Gastroesophageal sphincter (tissue), 4 donors: ENCODE results near the gene IL17F. TPM values are rescaled to one million over a fixed set of nuclear protein-coding genes. Genes with fewer than 3 reads are reported as not detected.

Experiments used
- ATAC-seq: fragments of 150-250 bp; one replicate; pipeline ENCODE4 v1.9.1; 2016; ENCODE audit warnings: mild to moderate bottlenecking, moderate library complexity
- H3K27ac ChIP-seq, 4 donors: fragments of 200-600 bp; sonication (generic) in 3 of 4; 1 replicate in 3 of 4; 2 replicates in 1 of 4; pipeline ENCODE4 v1.5.1; 2016 to 2019
- H3K27me3 ChIP-seq: fragments of 200-600 bp; sonication (generic); one replicate; pipeline ENCODE4 v1.5.1; 2019
- H3K36me3 ChIP-seq, 2 donors: fragments of 200-600 bp; sonication (generic); one replicate each; pipeline ENCODE4 v1.5.1; 2019; ENCODE audit warnings: control low read depth in 1 of 2
- H3K4me1 ChIP-seq, 3 donors: fragments of 200-600 bp; sonication (generic); 1 replicate in 2 of 3; 2 replicates in 1 of 3; pipeline ENCODE4 v1.5.1; 2016 to 2019; ENCODE audit warnings: control low read depth in 2 of 3
- H3K4me3 ChIP-seq, 2 donors: fragments of 200-600 bp; sonication (generic); one replicate each; pipeline ENCODE4 v1.5.1; 2019; ENCODE audit warnings: mild to moderate bottlenecking in 1 of 2, moderate library complexity in 1 of 2
- H3K9me3 ChIP-seq, 3 donors: fragments of 200-600 bp; sonication (generic); one replicate each; pipeline ENCODE4 v1.5.1; 2017 to 2019; ENCODE audit warnings: control low read depth in 2 of 3
- EP300 ChIP-seq: sonication (generic); formaldehyde crosslinking; IDR thresholded peaks from one replicate; pipeline ENCODE4 v1.6.1; 2017; ENCODE audit warnings: antibody characterized with exemption, mild to moderate bottlenecking
- POLR2A ChIP-seq, 2 donors: fragments of 450-650 bp; IDR thresholded peaks; one replicate each; pipeline ENCODE4 v1.6.1; 2017; ENCODE audit warnings: antibody characterized with exemption in 2 of 2, mild to moderate bottlenecking in 2 of 2, moderate library complexity in 1 of 2
- POLR2AphosphoS5 ChIP-seq: sonication (generic); formaldehyde crosslinking; IDR thresholded peaks from one replicate; pipeline ENCODE4 v1.6.1; 2017; ENCODE audit warnings: antibody characterized with exemption
- WGBS, 2 donors: methylation state at CpG; one replicate each; pipeline ENCODE4 v1.1.5; 2018; ENCODE audit warnings: low coverage in 1 of 2; 5-methylcytosine and 5-hydroxymethylcytosine counted together
- total RNA-seq, 4 donors: library from RNA; depleted of rRNA; stranded (reverse); fragments of >200 nt; gene quantifications; one replicate each; pipeline ENCODE4 v1.1.0, GENCODE V29; 2016
- TF ChIP-seq, protein P1 (sequence below), 4 experiments: fragments of 200-600 bp in 2 of 4; fragments of 450-650 bp in 2 of 4; sonication (generic) in 1 of 4; IDR thresholded peaks; one replicate each; pipeline ENCODE4 v1.5.1; 2017 to 2019; ENCODE audit warnings: antibody characterized with exemption in 4 of 4, mild to moderate bottlenecking in 2 of 4, moderate library complexity in 2 of 4

The IL17F gene
- total RNA-seq, 4 donors from 2014 or later: not detected

DNA sequence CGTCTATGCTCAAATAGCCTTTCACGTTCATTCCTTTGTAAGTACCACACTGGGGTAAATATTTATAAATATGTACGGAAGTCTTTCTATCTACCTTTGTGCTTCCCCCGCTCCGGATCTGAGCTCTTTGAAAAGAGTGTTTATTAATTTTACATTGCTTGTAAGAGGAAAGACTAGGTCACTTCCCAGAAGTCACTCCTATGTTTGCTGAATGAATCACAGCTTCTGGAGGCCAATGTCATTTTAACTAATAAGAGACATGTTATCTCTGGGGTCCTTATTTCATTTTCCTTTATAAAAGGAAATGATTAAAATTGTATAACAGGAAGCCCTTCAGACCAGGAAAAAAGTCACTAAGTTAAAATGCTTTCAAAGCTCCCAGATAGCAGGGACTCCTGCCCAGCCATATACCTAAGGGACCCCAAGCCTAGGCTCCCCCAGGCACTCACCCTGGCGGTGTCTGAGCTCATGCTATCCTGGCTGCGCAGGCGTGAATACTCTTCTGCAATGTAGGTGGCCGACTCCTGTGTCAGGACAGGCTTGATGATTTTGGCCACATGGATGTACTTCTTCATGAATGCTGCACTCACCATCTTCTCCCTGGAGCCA is 27.7 kb upstream of the IL17F start:
- Histone ChIP-seq H3K9me3 (no peaks in the 10 kb centered on the region), H3K27me3 (no peaks in the 10 kb centered on the region), H3K4me3 (no peak overlapping the region), H3K36me3 (peaks cover 2 to 99% of the 10 kb centered on the region in 2 donors), H3K27ac (peak overlapping the region in 1 of 4 donors; percentile 37), H3K4me1 (no peaks in the 10 kb centered on the region)
- ATAC-seq: peak; percentile 28
- TF ChIP-seq, protein P1, sequence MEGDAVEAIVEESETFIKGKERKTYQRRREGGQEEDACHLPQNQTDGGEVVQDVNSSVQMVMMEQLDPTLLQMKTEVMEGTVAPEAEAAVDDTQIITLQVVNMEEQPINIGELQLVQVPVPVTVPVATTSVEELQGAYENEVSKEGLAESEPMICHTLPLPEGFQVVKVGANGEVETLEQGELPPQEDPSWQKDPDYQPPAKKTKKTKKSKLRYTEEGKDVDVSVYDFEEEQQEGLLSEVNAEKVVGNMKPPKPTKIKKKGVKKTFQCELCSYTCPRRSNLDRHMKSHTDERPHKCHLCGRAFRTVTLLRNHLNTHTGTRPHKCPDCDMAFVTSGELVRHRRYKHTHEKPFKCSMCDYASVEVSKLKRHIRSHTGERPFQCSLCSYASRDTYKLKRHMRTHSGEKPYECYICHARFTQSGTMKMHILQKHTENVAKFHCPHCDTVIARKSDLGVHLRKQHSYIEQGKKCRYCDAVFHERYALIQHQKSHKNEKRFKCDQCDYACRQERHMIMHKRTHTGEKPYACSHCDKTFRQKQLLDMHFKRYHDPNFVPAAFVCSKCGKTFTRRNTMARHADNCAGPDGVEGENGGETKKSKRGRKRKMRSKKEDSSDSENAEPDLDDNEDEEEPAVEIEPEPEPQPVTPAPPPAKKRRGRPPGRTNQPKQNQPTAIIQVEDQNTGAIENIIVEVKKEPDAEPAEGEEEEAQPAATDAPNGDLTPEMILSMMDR (IDR thresholded peaks at IDR 0.05): no peak
- TF ChIP-seq EP300 (no peak), POLR2AphosphoS5 (no peak), POLR2A (IDR thresholded peaks at IDR 0.05) (no peak)
- WGBS, 2 donors: 70 to 76% methylated on average over 7 to 9 of the region's 9 CpGs

DNA sequence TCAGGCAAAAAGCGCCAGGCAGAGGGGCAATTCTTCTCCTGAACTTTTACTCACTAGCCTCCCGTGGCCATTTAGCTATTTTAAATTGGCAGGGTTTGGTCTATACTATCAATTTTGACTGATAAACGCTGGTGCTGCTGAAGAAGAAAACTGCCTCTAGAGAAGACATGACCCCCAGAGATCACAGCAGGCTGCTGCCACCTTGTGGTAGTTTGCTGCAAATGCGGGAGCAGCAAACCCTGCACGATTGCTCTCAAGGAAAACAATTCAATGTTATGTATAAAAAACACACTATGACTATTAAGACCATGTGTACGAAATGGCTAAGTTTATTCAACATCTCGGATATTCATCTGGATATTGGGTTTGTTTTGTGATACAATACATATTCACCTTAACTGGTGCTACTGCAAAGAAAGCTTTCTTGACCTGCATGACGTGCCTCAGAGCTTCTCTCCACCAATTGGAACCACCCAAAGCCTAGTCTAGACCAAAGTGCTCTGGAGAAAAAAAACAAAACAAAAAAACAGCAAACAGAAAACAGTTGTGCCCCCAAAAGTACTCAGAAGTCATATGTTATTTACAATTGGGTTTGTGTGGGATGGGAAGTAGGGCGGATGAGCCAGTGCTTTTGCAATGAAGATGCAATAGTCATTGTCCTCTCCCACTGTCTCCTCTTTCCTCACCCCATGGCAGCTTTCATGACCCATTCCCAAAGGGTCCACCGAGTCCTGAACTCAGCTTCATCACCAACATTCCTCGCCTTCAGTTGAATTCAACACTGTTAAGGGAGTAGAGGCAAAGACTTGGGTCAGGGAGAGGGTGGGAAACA is 19.6 kb upstream of the IL17F start:
- peaks cover 0 to 66% of the 10 kb centered on the region in 2 donors for H3K36me3 ChIP-seq
- ATAC-seq: peak; percentile 53
- WGBS, 2 donors: 36 to 76% methylated on average over 4 to 10 of the region's 11 CpGs

DNA sequence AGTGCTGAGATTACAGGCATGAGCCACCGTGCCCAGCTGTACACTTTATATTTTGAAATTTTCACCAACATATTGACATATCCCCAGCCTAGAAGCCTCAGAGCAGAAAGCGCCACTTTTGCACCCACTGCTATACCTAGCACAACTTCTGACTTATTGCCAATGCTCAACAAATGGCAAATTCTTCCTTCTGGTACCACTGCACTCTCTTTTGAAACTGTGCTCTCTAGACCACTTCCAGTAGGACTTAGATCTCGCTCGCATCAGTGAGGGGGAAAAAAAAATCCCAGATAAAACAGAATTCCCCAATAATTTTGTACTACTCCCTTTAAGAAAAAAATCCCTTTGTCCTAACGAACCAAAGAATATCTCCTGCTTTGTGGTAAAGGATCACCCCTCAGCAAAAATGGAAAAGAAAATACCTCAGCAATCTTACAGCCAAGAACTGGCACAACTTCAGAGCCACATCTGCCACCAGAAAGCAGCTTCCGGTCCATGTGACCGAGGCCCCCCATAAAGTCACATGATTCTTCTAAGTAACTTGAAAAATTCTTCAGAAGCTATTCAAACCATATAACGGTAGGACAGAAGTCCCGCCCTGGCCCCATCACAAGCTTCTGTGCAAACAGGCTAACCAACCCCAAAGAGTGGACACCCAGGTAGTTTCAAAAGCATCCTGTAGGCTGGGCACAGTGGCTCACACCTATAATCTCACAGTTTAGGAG is 18.5 kb upstream of the IL17F start:
- Histone ChIP-seq H3K4me3 (no peak overlapping the region), H3K4me1 (peaks cover 0 to 14% (median 0%) of the 10 kb centered on the region in 3 donors), H3K27me3 (no peaks in the 10 kb centered on the region), H3K9me3 (no peaks in the 10 kb centered on the region), H3K27ac (no peak overlapping the region), H3K36me3 (peaks cover 0 to 55% of the 10 kb centered on the region in 2 donors)
- 89 to 92% methylated on average over 3 to 6 of the region's 9 CpGs for WGBS, 2 donors
- TF ChIP-seq, protein P1 (IDR thresholded peaks at IDR 0.05): no peak
- no peak for TF ChIP-seq EP300
- no peak for TF ChIP-seq POLR2AphosphoS5
- no peak for TF ChIP-seq POLR2A (IDR thresholded peaks at IDR 0.05)
- no peak for ATAC-seq

More for the DNA sequence above, 19.6 kb upstream of the IL17F start:
- H3K27me3 ChIP-seq: no peaks in the 10 kb centered on the region
- no peaks in the 10 kb centered on the region for H3K9me3 ChIP-seq
- H3K4me3 ChIP-seq: no peak overlapping the region
- TF ChIP-seq EP300: no peak
- TF ChIP-seq, protein P1 (IDR thresholded peaks at IDR 0.05): peak; percentile 71 to 93 (median 85)
- no peak overlapping the region for H3K27ac ChIP-seq
- H3K4me1 ChIP-seq: peaks cover 0 to 14% (median 0%) of the 10 kb centered on the region in 3 donors

DNA sequence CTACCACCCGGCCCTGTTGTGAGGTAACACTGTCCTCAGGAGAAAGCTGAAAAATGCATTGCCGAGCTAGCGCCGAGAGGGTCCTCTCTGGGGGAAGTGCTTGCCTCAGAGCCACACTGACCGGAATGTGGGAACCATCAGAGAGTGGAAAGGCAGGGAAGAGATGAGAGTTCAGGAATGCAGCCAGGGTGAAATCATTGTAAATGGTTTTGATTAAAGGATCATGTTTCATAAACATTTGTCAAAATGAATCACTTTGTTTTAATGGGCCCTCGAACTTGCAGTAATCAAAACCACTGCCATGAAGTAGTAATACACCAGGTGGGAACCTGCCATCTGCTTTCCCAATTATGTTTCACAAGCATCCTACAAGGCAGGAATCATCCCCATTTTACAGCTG is 16.9 kb upstream of the IL17F start:
- Histone ChIP-seq H3K27me3 (peaks cover 1% of the 10 kb centered on the region), H3K4me1 (peaks cover 0 to 14% (median 0%) of the 10 kb centered on the region in 3 donors), H3K9me3 (no peaks in the 10 kb centered on the region), H3K27ac (no peak overlapping the region), H3K36me3 (peaks cover 0 to 39% of the 10 kb centered on the region in 2 donors), H3K4me3 (no peak overlapping the region)
- no peak for TF ChIP-seq POLR2A (IDR thresholded peaks at IDR 0.05)
- no peak for TF ChIP-seq POLR2AphosphoS5
- TF ChIP-seq EP300: no peak
- TF ChIP-seq, protein P1 (IDR thresholded peaks at IDR 0.05): no peak
- peak; percentile 46 for ATAC-seq
- 0 to 52% methylated on average over 1 to 5 of the region's 6 CpGs for WGBS, 2 donors
